B cell (primary cell): ENCODE data around the gene AKAP9. TPM values are rescaled to one million over a fixed set of nuclear protein-coding genes. Genes with fewer than 3 reads are reported as not detected.

Experiments used
- ATAC-seq: fragments of 200-7000 bp; cut with Tn5 transposase; one replicate; pipeline ENCODE4 v1.10.0; 2021; ENCODE audit warnings: low read depth, mild to moderate bottlenecking, moderate number of reproducible peaks, moderate library complexity
- CTCF ChIA-PET: fragments of 350-600 bp; sonication (Branson Sonifier 250); formaldehyde crosslinking; loops from one replicate; lab custom pipeline; 2021; ENCODE audit warnings: antibody characterized with exemption, inconsistent platforms; lab: Charles Lee
- POLR2A ChIA-PET: fragments of 350-600 bp; sonication (Branson Sonifier 250); formaldehyde crosslinking; loops from one replicate; lab custom pipeline; 2021; ENCODE audit warnings: antibody characterized with exemption; lab: Charles Lee
- DNase-seq: peaks from one replicate; pipeline ENCODE4 v3.0.0; 2013
- H2AFZ ChIP-seq: 2 replicates; pipeline ENCODE4 v1.6.1; 2012; ENCODE audit warnings: mild to moderate bottlenecking, low read depth, low read length; ENCODE audit not compliant: insufficient read depth, poor library complexity, severe bottlenecking
- H3K27ac ChIP-seq, 2 donors: 1 replicate in 1 of 2; 2 replicates in 1 of 2; pipeline ENCODE4 v1.5.1; 2012 to 2013; ENCODE audit warnings: low read length in 2 of 2, mild to moderate bottlenecking in 2 of 2, moderate library complexity in 1 of 2
- H3K27me3 ChIP-seq, 4 experiments: fragments of 200-600 bp in 1 of 4; sonication (generic) in 1 of 4; replicated peaks in 1 of 4; 1 replicate in 2 of 4; 2 replicates in 2 of 4; pipeline versions ENCODE4 v1.6.1 to v1.7.0; 2013 to 2016; ENCODE audit warnings: low read length in 3 of 4, mild to moderate bottlenecking in 2 of 4, mixed read lengths in 1 of 4, moderate library complexity in 1 of 4; ENCODE audit not compliant: insufficient read depth in 4 of 4, control insufficient read depth in 3 of 4; ENCODE audit errors: control extremely low read depth in 1 of 4
- H3K36me3 ChIP-seq, 2 experiments: replicated peaks in 1 of 2; 1 replicate in 1 of 2; 2 replicates in 1 of 2; pipeline versions ENCODE4 v1.6.1 to v1.7.1; 2013; ENCODE audit warnings: low read length in 1 of 2; ENCODE audit not compliant: insufficient read depth in 2 of 2, control insufficient read depth in 1 of 2; ENCODE audit errors: control extremely low read depth in 1 of 2, extremely low read depth in 1 of 2
- H3K4me1 ChIP-seq, 2 donors: fragments of 200-600 bp in 1 of 2; sonication (generic) in 1 of 2; 1 replicate in 1 of 2; 2 replicates in 1 of 2; pipeline versions ENCODE4 v1.5.1 to v1.6.1; 2013 to 2017; ENCODE audit warnings: low read length in 2 of 2; ENCODE audit not compliant: control insufficient read depth in 2 of 2, insufficient read depth in 2 of 2
- H3K4me2 ChIP-seq: replicated peaks from 2 replicates; pipeline ENCODE3; 2012; ENCODE audit warnings: mild to moderate bottlenecking, low read depth, low read length; ENCODE audit not compliant: poor library complexity, severe bottlenecking
- H3K4me3 ChIP-seq, 5 experiments: fragments of 200-600 bp in 1 of 5; sonication (generic) in 1 of 5; 1 replicate in 3 of 5; 2 replicates in 2 of 5; pipeline versions ENCODE4 v1.5.1 to v1.7.0; 2011 to 2016; ENCODE audit warnings: low read length in 4 of 5, mild to moderate bottlenecking in 4 of 5, low read depth in 2 of 5, control low read depth in 1 of 5, moderate library complexity in 1 of 5; ENCODE audit not compliant: insufficient read depth in 1 of 5; ENCODE audit errors: control extremely low read depth in 1 of 5, extremely low read depth in 1 of 5
- H3K79me2 ChIP-seq: fragments of 200-600 bp; sonication (generic); one replicate; pipeline ENCODE4 v1.6.0; 2016; ENCODE audit warnings: low read length; ENCODE audit not compliant: control insufficient read depth, insufficient read depth
- H3K9ac ChIP-seq: fragments of 200-600 bp; sonication (generic); 2 replicates; pipeline ENCODE4 v1.6.1; 2017; ENCODE audit warnings: mild to moderate bottlenecking, low read length, moderate library complexity
- H3K9me3 ChIP-seq, 3 donors: one replicate each; pipeline versions ENCODE4 v1.6.1 to v1.7.1; 2013; ENCODE audit warnings: low read length in 2 of 3; ENCODE audit not compliant: control insufficient read depth in 2 of 3, insufficient read depth in 1 of 3; ENCODE audit errors: control extremely low read depth in 1 of 3
- H4K20me1 ChIP-seq: 2 replicates; pipeline ENCODE4 v1.6.0; 2012; ENCODE audit warnings: mild to moderate bottlenecking, low read length; ENCODE audit not compliant: insufficient read depth, control insufficient read depth, poor library complexity, severe bottlenecking
- H3K27ac Mint-ChIP-seq: one replicate; pipeline ENCODE4 v1.8.0; 2021; ENCODE audit warnings: mixed read lengths
- H3K27me3 Mint-ChIP-seq: one replicate; pipeline ENCODE4 v1.8.0; 2021; ENCODE audit warnings: mixed read lengths
- H3K4me1 Mint-ChIP-seq: one replicate; pipeline ENCODE4 v1.8.0; 2021; ENCODE audit warnings: mixed read lengths
- H3K4me3 Mint-ChIP-seq: one replicate; pipeline ENCODE4 v1.8.0; 2021; ENCODE audit warnings: mixed read lengths
- H3K9me3 Mint-ChIP-seq: one replicate; pipeline ENCODE4 v1.8.0; 2022; ENCODE audit warnings: mixed read lengths; ENCODE audit not compliant: insufficient read depth
- CTCF ChIP-seq: fragments of 200-600 bp; IDR thresholded peaks from one replicate; pipeline ENCODE4 v1.8.0; 2022; ENCODE audit warnings: antibody characterized with exemption, mild to moderate bottlenecking
- EZH2 ChIP-seq: IDR thresholded peaks from 2 replicates; pipeline ENCODE4 v1.6.1; 2012; ENCODE audit warnings: borderline replicate concordance, low read depth, mild to moderate bottlenecking, moderate library complexity, low read length; ENCODE audit not compliant: insufficient read depth, poor library complexity, severe bottlenecking
- WGBS: methylation state at CpG from one replicate; pipeline ENCODE4 v1.1.5; 2013; ENCODE audit warnings: missing lambda C conversion rate; ENCODE audit not compliant: insufficient coverage; 5-methylcytosine and 5-hydroxymethylcytosine counted together
- intact Hi-C: fragments of 100-400 bp; cut with micrococcal nuclease; formaldehyde crosslinking; loops from one replicate; pipeline ENCODE4 v1.10.0; 2022
- polyA plus RNA-seq: library from polyadenylated mRNA; depleted of rRNA; stranded (reverse); fragments of >200 nt; gene quantifications from 2 replicates; pipeline ENCODE4 v1.2.3, GENCODE V29; 2012
- total RNA-seq, 2 donors: library from RNA; stranded (reverse); fragments of 120-200 nt in 1 of 2; gene quantifications; 1 replicate in 1 of 2; 2 replicates in 1 of 2; pipeline versions ENCODE4 v1.2.3 to v1.2.4, GENCODE V29; 2013 to 2022

AKAP9 gene
- total and polyA plus RNA-seq, 2 donors (not counting 1 experiment from before 2014, with no cell fraction given) = 19.3 to 106 TPM

DNA sequence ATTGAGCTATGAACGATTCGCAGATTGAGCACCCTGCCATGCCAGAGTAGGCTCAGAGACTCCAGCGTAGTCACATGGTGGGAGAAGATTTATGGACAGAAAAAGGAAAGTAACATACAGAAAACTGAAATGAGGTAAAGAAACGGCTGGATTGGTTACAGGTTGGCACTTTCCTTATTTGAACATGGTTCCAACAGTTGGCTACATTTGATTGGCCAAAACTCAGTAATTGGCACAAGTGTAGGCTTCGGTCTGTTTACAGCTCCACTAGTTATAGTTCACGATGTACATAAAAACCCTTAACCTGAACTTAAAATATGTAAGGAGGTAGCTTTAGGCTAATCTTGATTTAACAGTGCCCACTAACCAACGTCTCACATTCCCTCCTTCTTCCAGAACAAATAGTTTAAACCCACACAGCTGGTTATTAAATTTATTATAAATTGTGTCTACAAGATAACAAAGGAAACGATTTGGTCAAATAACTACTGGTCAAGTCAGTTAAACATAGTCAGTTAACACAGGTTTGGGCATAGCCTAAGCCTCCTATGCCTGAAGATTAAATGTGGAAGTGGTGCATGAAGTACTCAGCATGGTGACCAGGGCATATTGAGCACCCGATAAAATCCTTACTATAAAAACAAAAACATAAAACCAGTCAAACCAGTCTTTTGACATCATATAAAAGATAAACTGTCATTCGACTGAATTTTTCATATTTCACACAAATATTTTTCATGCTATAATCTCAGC lies 42.2 kb upstream of the AKAP9 start:
- H3K36me3 ChIP-seq = no peaks in the 10 kb centered on the region
- peaks cover 6% of the 10 kb centered on the region for H3K27me3 Mint-ChIP-seq
- H3K79me2 ChIP-seq = no peaks in the 10 kb centered on the region
- no peak overlapping the region for H3K4me3 Mint-ChIP-seq
- H3K9me3 ChIP-seq = no peaks in the 10 kb centered on the region
- H3K9ac ChIP-seq = no peak overlapping the region
- no peaks in the 10 kb centered on the region for H3K9me3 Mint-ChIP-seq
- ChIA-PET CTCF (no interaction called here), POLR2A (no interaction called here)
- no peaks in the 10 kb centered on the region for H3K4me1 ChIP-seq
- no peak overlapping the region for H3K4me3 ChIP-seq
- no peak overlapping the region for H2AFZ ChIP-seq
- H3K27ac ChIP-seq = no peak overlapping the region
- DNase-seq = no peak
- H3K4me1 Mint-ChIP-seq = no peaks in the 10 kb centered on the region
- ATAC-seq = no peak
- intact Hi-C loops = no loop called here
- no peak for TF ChIP-seq EZH2
- TF ChIP-seq CTCF = no peak
- WGBS = 70% methylated on average over 1 of the region's 10 CpGs
- no peaks in the 10 kb centered on the region for H4K20me1 ChIP-seq
- H3K27me3 ChIP-seq = no peaks in the 10 kb centered on the region
- no peak overlapping the region for H3K4me2 ChIP-seq
- H3K27ac Mint-ChIP-seq = no peak overlapping the region

DNA sequence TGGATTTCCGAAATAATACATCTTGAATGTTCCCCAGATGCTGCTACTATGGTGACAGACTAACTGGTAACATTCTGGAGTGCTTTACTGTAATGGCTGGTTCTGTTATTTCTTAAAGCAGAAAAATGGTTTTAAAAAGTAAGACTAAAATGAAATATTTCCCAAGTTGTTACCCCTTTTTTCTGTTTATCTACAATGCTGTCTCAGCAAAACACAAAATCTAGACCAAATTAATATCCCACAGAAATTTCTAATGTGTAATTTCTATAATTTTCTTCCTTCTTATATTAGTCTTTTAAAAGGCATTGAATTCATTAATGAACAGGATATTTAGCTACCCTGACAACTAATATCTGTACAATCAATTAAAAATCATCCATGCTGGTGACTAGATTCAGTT lies 41.1 kb upstream of the AKAP9 start:
- intact Hi-C loops = no loop called here
- no peak overlapping the region for H3K9ac ChIP-seq
- Mint-ChIP-seq H3K4me3 (no peak overlapping the region), H3K9me3 (no peaks in the 10 kb centered on the region), H3K4me1 (no peaks in the 10 kb centered on the region), H3K27me3 (peaks cover 3% of the 10 kb centered on the region), H3K27ac (no peak overlapping the region)
- no peaks in the 10 kb centered on the region for H3K27me3 ChIP-seq
- H3K27ac ChIP-seq = no peak overlapping the region
- no peak overlapping the region for H3K4me2 ChIP-seq
- no peaks in the 10 kb centered on the region for H4K20me1 ChIP-seq
- H3K9me3 ChIP-seq = no peaks in the 10 kb centered on the region
- ChIA-PET CTCF (no interaction called here), POLR2A (no interaction called here)
- no peak overlapping the region for H3K4me3 ChIP-seq
- H3K4me1 ChIP-seq = no peaks in the 10 kb centered on the region
- no peak overlapping the region for H2AFZ ChIP-seq
- no peaks in the 10 kb centered on the region for H3K79me2 ChIP-seq
- ATAC-seq (no peak), DNase-seq (no peak)
- H3K36me3 ChIP-seq = no peaks in the 10 kb centered on the region
- no CpG with 5 or more reads among the region's 1 CpG for WGBS
- TF ChIP-seq EZH2 (no peak), CTCF (no peak)
